PC-9 (cell line): ENCODE results near the gene DLG2. TPM values are rescaled to one million over a fixed set of nuclear protein-coding genes. Genes with fewer than 3 reads are reported as not detected.

Source experiments
- BruUV-seq: library from RNA; stranded (reverse); fragments of 400-500 nt; replicated peaks from 2 replicates; lab custom pipeline; 2021; lab: Mats Ljungman, UMichigan
- CTCF ChIA-PET: fragments of 300-600 bp; sonication (Branson Sonifier 250); formaldehyde crosslinking; loops from one replicate; lab custom pipeline; 2022; ENCODE audit warnings: antibody characterized with exemption; lab: Charles Lee
- POLR2A ChIA-PET: fragments of 300-600 bp; sonication (Branson Sonifier 250); formaldehyde crosslinking; loops from one replicate; lab custom pipeline; 2022; ENCODE audit warnings: antibody characterized with exemption; ENCODE audit not compliant: unreplicated experiment; lab: Charles Lee
- DNase-seq, 2 experiments: peaks; one replicate each; pipeline versions ENCODE4 v3.0.0 to v3.0.0-alpha.2; 2015 to 2022; ENCODE audit warnings: mixed read lengths in 1 of 2
- H2AFZ ChIP-seq: fragments of 200-600 bp; sonication (generic); 2 replicates; pipeline ENCODE4 v1.8.1; 2017; ENCODE audit warnings: antibody characterized with exemption
- H3F3A ChIP-seq: fragments of 200-600 bp; sonication (generic); 2 replicates; pipeline ENCODE4 v1.8.1; 2017; ENCODE audit warnings: antibody characterized with exemption, mild to moderate bottlenecking, low read depth; ENCODE audit not compliant: insufficient read depth
- H3K27ac ChIP-seq: fragments of 200-600 bp; sonication (generic); 2 replicates; pipeline ENCODE4 v1.6.1; 2016; ENCODE audit warnings: mixed run types
- H3K27me3 ChIP-seq: fragments of 200-600 bp; sonication (generic); 2 replicates; pipeline ENCODE4 v1.6.1; 2016; ENCODE audit warnings: low read depth, mixed run types; ENCODE audit not compliant: insufficient read depth
- H3K36me3 ChIP-seq: fragments of 200-600 bp; sonication (generic); 2 replicates; pipeline ENCODE4 v1.6.1; 2016; ENCODE audit warnings: low read depth, mixed run types
- H3K4me1 ChIP-seq: fragments of 200-600 bp; sonication (generic); replicated peaks from 2 replicates; pipeline ENCODE4 v1.6.1; 2016; ENCODE audit warnings: mixed run types; ENCODE audit not compliant: insufficient read depth
- H3K4me2 ChIP-seq: fragments of 200-600 bp; sonication (generic); 2 replicates; pipeline ENCODE4 v1.6.1; 2017; ENCODE audit warnings: mixed run types
- H3K4me3 ChIP-seq: fragments of 200-600 bp; sonication (generic); 2 replicates; pipeline ENCODE4 v1.6.1; 2016; ENCODE audit warnings: mixed run types
- H3K79me2 ChIP-seq: fragments of 200-600 bp; sonication (generic); 2 replicates; pipeline ENCODE4 v1.6.1; 2017; ENCODE audit warnings: low read depth, mixed run types
- H3K9me2 ChIP-seq: fragments of 200-600 bp; sonication (generic); 2 replicates; pipeline ENCODE4 v1.8.1; 2017; ENCODE audit warnings: mild to moderate bottlenecking; ENCODE audit not compliant: insufficient read depth
- H3K9me3 ChIP-seq: fragments of 200-600 bp; sonication (generic); 2 replicates; pipeline ENCODE4 v1.8.1; 2016; ENCODE audit warnings: low read depth; ENCODE audit not compliant: insufficient read depth
- H4K20me1 ChIP-seq: fragments of 200-600 bp; sonication (generic); 2 replicates; pipeline ENCODE4 v1.8.1; 2017; ENCODE audit not compliant: insufficient read depth
- EZH2 ChIP-seq: fragments of 200-600 bp; sonication (generic); IDR thresholded peaks from 2 replicates; pipeline ENCODE4 v1.8.0; 2017; ENCODE audit warnings: antibody characterized with exemption, low read depth
- intact Hi-C: fragments of 100-400 bp; cut with micrococcal nuclease; formaldehyde crosslinking; loops from one replicate; pipeline ENCODE4 v1.10.0; 2022; ENCODE audit not compliant: unreplicated experiment
- total RNA-seq: library from RNA; stranded (reverse); gene quantifications from 2 replicates; pipeline ENCODE4 v1.2.3, GENCODE V29; 2021
- TF ChIP-seq, protein P1 (sequence below): fragments of 200-600 bp; sonication (generic); conservative IDR thresholded peaks from 2 replicates; pipeline ENCODE4 v1.6.1; 2017; ENCODE audit warnings: mixed run types, antibody characterized with exemption, mild to moderate bottlenecking, moderate library complexity

Gene DLG2
- total RNA-seq, 1 experiment from 2014 or later: 6.4 TPM

DNA sequence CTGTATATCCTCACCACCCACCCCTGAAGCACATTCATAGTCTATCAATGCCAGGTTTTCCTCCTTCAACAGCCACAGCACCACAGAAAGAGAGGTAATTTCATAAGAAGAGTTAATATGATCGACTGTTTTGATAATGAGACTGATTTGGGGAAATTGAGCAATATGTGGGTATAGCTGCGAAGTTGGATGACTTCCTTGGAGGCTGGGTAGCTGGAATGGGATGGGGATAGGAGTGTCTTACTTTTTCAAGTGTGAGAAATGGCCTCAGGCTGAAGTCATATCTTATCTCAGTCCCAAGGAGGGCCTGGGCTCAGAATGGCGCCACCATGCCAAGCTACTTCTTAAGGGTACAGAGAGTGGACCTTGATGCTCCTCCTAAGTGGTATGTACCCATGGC is 2153.4 kb downstream of the DLG2 start:
- ChIA-PET CTCF (no interaction called here), POLR2A (no interaction called here)
- Histone ChIP-seq H3K4me1 (no peaks in the 10 kb centered on the region), H3K9me3 (no peaks in the 10 kb centered on the region), H3K36me3 (no peaks in the 10 kb centered on the region), H3F3A (no peaks in the 10 kb centered on the region), H3K4me3 (no peak overlapping the region), H3K27ac (no peak overlapping the region), H3K9me2 (no peaks in the 10 kb centered on the region), H4K20me1 (no peaks in the 10 kb centered on the region), H3K4me2 (no peak overlapping the region), H2AFZ (no peak overlapping the region), H3K79me2 (no peaks in the 10 kb centered on the region), H3K27me3 (no peaks in the 10 kb centered on the region)
- no peak for DNase-seq
- no TSS peak for BruUV-seq
- no peak for TF ChIP-seq EZH2
- TF ChIP-seq, protein P1, sequence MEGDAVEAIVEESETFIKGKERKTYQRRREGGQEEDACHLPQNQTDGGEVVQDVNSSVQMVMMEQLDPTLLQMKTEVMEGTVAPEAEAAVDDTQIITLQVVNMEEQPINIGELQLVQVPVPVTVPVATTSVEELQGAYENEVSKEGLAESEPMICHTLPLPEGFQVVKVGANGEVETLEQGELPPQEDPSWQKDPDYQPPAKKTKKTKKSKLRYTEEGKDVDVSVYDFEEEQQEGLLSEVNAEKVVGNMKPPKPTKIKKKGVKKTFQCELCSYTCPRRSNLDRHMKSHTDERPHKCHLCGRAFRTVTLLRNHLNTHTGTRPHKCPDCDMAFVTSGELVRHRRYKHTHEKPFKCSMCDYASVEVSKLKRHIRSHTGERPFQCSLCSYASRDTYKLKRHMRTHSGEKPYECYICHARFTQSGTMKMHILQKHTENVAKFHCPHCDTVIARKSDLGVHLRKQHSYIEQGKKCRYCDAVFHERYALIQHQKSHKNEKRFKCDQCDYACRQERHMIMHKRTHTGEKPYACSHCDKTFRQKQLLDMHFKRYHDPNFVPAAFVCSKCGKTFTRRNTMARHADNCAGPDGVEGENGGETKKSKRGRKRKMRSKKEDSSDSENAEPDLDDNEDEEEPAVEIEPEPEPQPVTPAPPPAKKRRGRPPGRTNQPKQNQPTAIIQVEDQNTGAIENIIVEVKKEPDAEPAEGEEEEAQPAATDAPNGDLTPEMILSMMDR: no peak
- intact Hi-C loops: no loop called here

DNA sequence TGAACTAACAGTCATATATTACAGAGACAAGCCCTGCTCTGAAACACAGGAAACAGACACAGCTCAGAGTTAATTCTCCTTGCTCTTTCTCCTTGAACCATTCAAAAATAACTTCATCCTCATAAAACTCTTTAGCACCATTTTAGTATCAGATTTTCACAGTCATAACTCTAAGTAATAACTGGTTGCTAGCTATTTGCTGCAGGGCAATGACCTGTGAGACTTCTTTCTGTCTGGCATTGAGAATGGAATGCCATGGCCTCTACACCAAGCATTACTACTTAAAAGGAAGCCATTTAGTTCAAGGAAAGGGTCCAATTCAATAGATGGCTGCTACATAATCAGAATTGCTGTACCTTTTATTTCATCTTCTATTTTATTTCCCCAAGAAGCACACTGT is 2154.3 kb downstream of the DLG2 start:
- no peak overlapping the region for H2AFZ ChIP-seq
- intact Hi-C loops: no loop called here

DNA sequence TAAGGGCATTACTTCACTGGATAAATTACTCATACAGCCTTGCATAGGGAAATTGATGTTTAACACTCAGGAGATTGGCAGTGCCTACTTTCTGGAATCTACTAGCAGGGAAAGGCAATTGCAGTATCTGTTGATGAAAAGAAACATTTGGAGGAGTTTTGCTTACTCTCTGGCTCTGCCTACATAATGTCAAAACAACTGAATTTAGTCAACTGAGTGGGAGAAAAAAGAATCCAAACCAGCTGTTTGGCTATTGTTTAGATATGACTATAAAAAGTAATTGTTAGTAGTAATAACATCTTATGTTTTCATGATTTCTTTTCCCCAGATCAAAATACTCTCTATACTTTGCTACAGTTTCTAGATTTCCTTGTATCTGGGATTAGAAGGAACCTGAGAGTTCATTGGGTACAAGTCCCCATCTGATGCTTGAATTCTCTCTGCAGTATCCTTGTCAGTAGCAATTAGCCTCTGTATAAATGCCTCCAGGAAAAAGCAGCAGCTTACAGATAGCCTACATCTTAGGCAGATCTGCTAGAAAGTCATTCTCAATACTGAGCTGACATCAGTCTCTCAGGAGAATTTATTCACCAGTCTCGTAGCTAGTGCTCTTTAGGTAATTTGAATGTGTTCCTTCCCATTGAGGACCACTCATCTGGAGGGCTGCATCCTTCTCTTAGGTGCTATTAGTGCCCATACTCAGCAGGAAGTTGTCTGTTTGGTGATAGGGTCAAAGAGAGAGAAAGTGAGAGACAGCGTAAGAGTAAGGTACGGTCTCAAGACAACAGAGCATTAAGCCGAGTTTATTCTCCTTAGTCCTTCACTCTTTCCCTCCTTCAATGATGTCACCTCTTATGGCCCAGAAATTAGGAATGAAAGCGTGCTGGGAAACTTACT is 2155.1 kb downstream of the DLG2 start:
- H3K9me2 ChIP-seq: no peaks in the 10 kb centered on the region
- no peak overlapping the region for H3K4me2 ChIP-seq
- no peak overlapping the region for H3K27ac ChIP-seq
- no peak overlapping the region for H2AFZ ChIP-seq
- H3K4me3 ChIP-seq: no peak overlapping the region
- DNase-seq: no peak
- intact Hi-C loops: no loop called here
- no peaks in the 10 kb centered on the region for H3K27me3 ChIP-seq
- BruUV-seq: no TSS peak
- H3K4me1 ChIP-seq: no peaks in the 10 kb centered on the region
- H3K79me2 ChIP-seq: no peaks in the 10 kb centered on the region
- H4K20me1 ChIP-seq: no peaks in the 10 kb centered on the region
- no peaks in the 10 kb centered on the region for H3K9me3 ChIP-seq
- ChIA-PET POLR2A (no interaction called here), CTCF (no interaction called here)
- no peak for TF ChIP-seq EZH2
- TF ChIP-seq, protein P1: no peak
- H3F3A ChIP-seq: no peaks in the 10 kb centered on the region
- H3K36me3 ChIP-seq: no peaks in the 10 kb centered on the region

More for the DNA sequence above, 2154.3 kb downstream of the DLG2 start:
- TF ChIP-seq EZH2: no peak
- TF ChIP-seq, protein P1: no peak
- Histone ChIP-seq H4K20me1 (no peaks in the 10 kb centered on the region), H3K9me3 (no peaks in the 10 kb centered on the region), H3K4me2 (no peak overlapping the region), H3F3A (no peaks in the 10 kb centered on the region), H3K36me3 (no peaks in the 10 kb centered on the region), H3K79me2 (no peaks in the 10 kb centered on the region), H3K4me1 (no peaks in the 10 kb centered on the region), H3K27me3 (no peaks in the 10 kb centered on the region), H3K4me3 (no peak overlapping the region), H3K27ac (no peak overlapping the region), H3K9me2 (no peaks in the 10 kb centered on the region)
- no TSS peak for BruUV-seq
- DNase-seq: no peak
- POLR2A ChIA-PET: no interaction called here
- CTCF ChIA-PET: no interaction called here
